Brain pericyte (primary cell): ENCODE measurements around the gene SCYGR8.

Experiments used
- DNase-seq: peaks from one replicate; pipeline ENCODE4 v3.0.0-alpha.2; 2012; ENCODE audit warnings: low read depth, low spot score

SCYGR8 gene

GRCh38 chr2:227761740-227762476 is 16.2 kb downstream of the SCYGR8 start:
- no peak for DNase-seq

GRCh38 chr2:227765788-227766372 is 20.2 kb downstream of the SCYGR8 start:
- DNase-seq: no peak

GRCh38 chr2:227766373-227766883 is 20.7 kb downstream of the SCYGR8 start:
- DNase-seq: peak; percentile 36

- no peak for DNase-seq
Measured at GRCh38 chr2:227767830-227768229, 22.1 kb downstream of the SCYGR8 start.

GRCh38 chr2:227772197-227772661 is 26.5 kb downstream of the SCYGR8 start:
- peak; percentile 6 for DNase-seq

GRCh38 chr2:227772932-227773331 is 27.2 kb downstream of the SCYGR8 start:
- no peak for DNase-seq

- no peak for DNase-seq
Measured at GRCh38 chr2:227774011-227774624, 28.4 kb downstream of the SCYGR8 start.

GRCh38 chr2:227774895-227775842 is 29.5 kb downstream of the SCYGR8 start:
- DNase-seq: no peak

GRCh38 chr2:227780981-227781615 is 35.4 kb downstream of the SCYGR8 start:
- no peak for DNase-seq

- DNase-seq: no peak
Measured at GRCh38 chr2:227781841-227782240, 36.1 kb downstream of the SCYGR8 start.

- no peak for DNase-seq
Measured at GRCh38 chr2:227782804-227783203, 37.1 kb downstream of the SCYGR8 start.

GRCh38 chr2:227783404-227784138 is 37.9 kb downstream of the SCYGR8 start:
- DNase-seq: no peak

GRCh38 chr2:227785293-227785692 is 39.6 kb downstream of the SCYGR8 start:
- DNase-seq: no peak

- no peak for DNase-seq
Measured at GRCh38 chr2:227788561-227789018, 42.9 kb downstream of the SCYGR8 start.

- no peak for DNase-seq
Measured at GRCh38 chr2:227789803-227790202, 44.1 kb downstream of the SCYGR8 start.

GRCh38 chr2:227793148-227793712 is 47.5 kb downstream of the SCYGR8 start:
- no peak for DNase-seq
